Endothelial cell of umbilical vein (primary cell): ENCODE data around the gene STK39. TPM values are rescaled to one million over a fixed set of nuclear protein-coding genes. Genes with fewer than 3 reads are reported as not detected.

Experiments
- BruUV-seq: library from RNA; stranded (reverse); fragments of 400-500 nt; replicated peaks from 2 replicates; lab custom pipeline; 2021; lab: Mats Ljungman, UMichigan
- CTCF ChIA-PET: fragments of 300-600, 350-600 bp; sonication (Branson Sonifier 250); formaldehyde crosslinking; loops from one replicate; lab custom pipeline; 2021; ENCODE audit warnings: antibody characterized with exemption, inconsistent platforms; lab: Charles Lee
- POLR2A ChIA-PET: fragments of 300-600, 350-600 bp; sonication (Branson Sonifier 250); formaldehyde crosslinking; loops from one replicate; lab custom pipeline; 2021; ENCODE audit warnings: antibody characterized with exemption, inconsistent platforms; lab: Charles Lee
- DNase-seq: peaks from one replicate; pipeline ENCODE4 v3.0.0-alpha.2; 2011; ENCODE audit warnings: low read depth, low spot score
- FAIRE-seq: peaks from 2 replicates; lab custom pipeline; 2011; peaks lifted over from hg19 to GRCh38; lab: Jason Lieb, UNC
- H2AFZ ChIP-seq: 2 replicates; pipeline ENCODE4 v1.6.0; 2012; ENCODE audit warnings: low read depth, low read length, control low read depth, inconsistent platforms
- H3K27ac ChIP-seq: 2 replicates; pipeline ENCODE4 v1.5.1; 2011; ENCODE audit warnings: low read depth, mild to moderate bottlenecking, control low read depth, low read length, moderate library complexity; ENCODE audit not compliant: insufficient read depth
- H3K27me3 ChIP-seq, 2 experiments: 2 replicates each; pipeline versions ENCODE4 v1.6.0 to v1.6.1; 2011; ENCODE audit warnings: low read length in 2 of 2, mixed read lengths in 1 of 2; ENCODE audit not compliant: control insufficient read depth in 2 of 2, insufficient read depth in 2 of 2
- H3K36me3 ChIP-seq, 2 experiments: 2 replicates in 1 of 2; 3 replicates in 1 of 2; pipeline ENCODE4 v1.5.1; 2011; ENCODE audit warnings: low read length in 2 of 2, mild to moderate bottlenecking in 1 of 2, moderate library complexity in 1 of 2; ENCODE audit not compliant: control insufficient read depth in 2 of 2, insufficient read depth in 2 of 2; ENCODE audit errors: extremely low read depth in 1 of 2
- H3K4me1 ChIP-seq: 3 replicates; pipeline ENCODE4 v1.5.1; 2011; ENCODE audit warnings: mild to moderate bottlenecking, low read length; ENCODE audit not compliant: control insufficient read depth, insufficient read depth; ENCODE audit errors: extremely low read depth
- H3K4me2 ChIP-seq: 2 replicates; pipeline ENCODE4 v1.6.1; 2011; ENCODE audit warnings: low read length, control low read depth, mixed read lengths; ENCODE audit not compliant: insufficient read depth
- H3K4me3 ChIP-seq, 3 experiments: fragments of 200-600 bp in 1 of 3; sonication (generic), shearing (Covaris generic) in 1 of 3; replicated peaks in 1 of 3; 2 replicates each; pipeline ENCODE4 v1.5.1; 2011 to 2016; ENCODE audit warnings: control low read depth in 3 of 3, low read length in 3 of 3, mild to moderate bottlenecking in 2 of 3, inconsistent platforms in 1 of 3, low read depth in 1 of 3, moderate library complexity in 1 of 3; ENCODE audit not compliant: insufficient read depth in 1 of 3
- H3K79me2 ChIP-seq: 2 replicates; pipeline ENCODE4 v1.6.0; 2012; ENCODE audit warnings: low read length, inconsistent platforms; ENCODE audit not compliant: control insufficient read depth, insufficient read depth
- H3K9ac ChIP-seq: replicated peaks from 2 replicates; pipeline ENCODE3; 2011; ENCODE audit warnings: low read length, control low read depth; ENCODE audit not compliant: insufficient read depth; ENCODE audit errors: extremely low read depth
- H3K9me1 ChIP-seq: replicated peaks from 3 replicates; pipeline ENCODE4 v1.6.0; 2011; ENCODE audit warnings: mild to moderate bottlenecking, low read length; ENCODE audit not compliant: control insufficient read depth, insufficient read depth; ENCODE audit errors: extremely low read depth
- H3K9me3 ChIP-seq: replicated peaks from 2 replicates; pipeline ENCODE4 v1.5.1; 2012; ENCODE audit warnings: low read length, inconsistent platforms; ENCODE audit not compliant: control insufficient read depth, insufficient read depth
- H4K20me1 ChIP-seq: replicated peaks from 2 replicates; pipeline ENCODE3; 2011; ENCODE audit warnings: mild to moderate bottlenecking, low read length; ENCODE audit not compliant: control insufficient read depth, insufficient read depth; ENCODE audit errors: extremely low read depth
- EZH2 ChIP-seq: IDR thresholded peaks from 2 replicates; pipeline ENCODE4 v1.6.1; 2012; ENCODE audit warnings: borderline replicate concordance, low read depth, mild to moderate bottlenecking, moderate library complexity, low read length, inconsistent platforms; ENCODE audit not compliant: severe bottlenecking
- FOS ChIP-seq: IDR thresholded peaks from 2 replicates; pipeline ENCODE4 v1.6.1; 2011; ENCODE audit warnings: mild to moderate bottlenecking, low read length, moderate library complexity, borderline replicate concordance; ENCODE audit not compliant: insufficient read depth
- GATA2 ChIP-seq: IDR thresholded peaks from 2 replicates; pipeline ENCODE4 v1.7.0; 2011; ENCODE audit warnings: low read depth, mild to moderate bottlenecking, moderate library complexity, mixed read lengths, low read length; ENCODE audit not compliant: insufficient read length, insufficient read depth
- POLR2A ChIP-seq: IDR thresholded peaks from 2 replicates; pipeline ENCODE4 v1.6.1; 2012; ENCODE audit warnings: low read depth, mild to moderate bottlenecking, control low read depth, low read length
- POLR2AphosphoS5 ChIP-seq: IDR thresholded peaks from 2 replicates; pipeline ENCODE4 v1.6.1; 2012; ENCODE audit warnings: low read depth, mild to moderate bottlenecking, control low read depth, low read length, moderate library complexity; ENCODE audit not compliant: insufficient read depth
- dilution Hi-C: fragments of 300-500 bp; cut with MboI; formaldehyde crosslinking; loops from one replicate; pipeline ENCODE4 v1.15.0; 2019; ENCODE audit warnings: low sequenced_read_pairs; ENCODE audit not compliant: extremely low pct_ligation_motif_present
- intact Hi-C: fragments of 100-400 bp; cut with micrococcal nuclease; formaldehyde crosslinking; loops from one replicate; pipeline ENCODE4 v1.10.0; 2022
- polyA plus RNA-seq, 4 experiments: library from polyadenylated mRNA; depleted of rRNA in 3 of 4; stranded (reverse) in 3 of 4; unstranded in 1 of 4; fragments of >200 nt; gene quantifications; 2 replicates each; pipeline versions ENCODE4 v1.2.1 to v1.2.3, GENCODE V29; 2011 to 2012; ENCODE audit warnings: missing spikeins in 1 of 4
- total RNA-seq: library from RNA; stranded (reverse); gene quantifications from 2 replicates; pipeline ENCODE4 v1.2.3, GENCODE V29; 2021
- TF ChIP-seq, protein P1 (sequence below), 2 donors: IDR thresholded peaks; 1 replicate in 1 of 2; 2 replicates in 1 of 2; pipeline ENCODE4 v1.5.1; 2011; ENCODE audit warnings: low read length in 2 of 2, mild to moderate bottlenecking in 2 of 2, moderate library complexity in 2 of 2, control low read depth in 1 of 2, inconsistent platforms in 1 of 2, low read depth in 1 of 2; ENCODE audit not compliant: insufficient read depth in 1 of 2; ENCODE audit errors: extremely low read depth in 1 of 2
- TF ChIP-seq, protein P2 (sequence below): IDR thresholded peaks from 2 replicates; pipeline ENCODE4 v1.6.1; 2011; ENCODE audit not compliant: insufficient read depth, insufficient read length

The STK39 gene
- total and polyA plus RNA-seq, 2 donors (not counting 3 experiments of a cell fraction or from before 2014, with no cell fraction given) = 4.6 to 13.1 TPM

DNA sequence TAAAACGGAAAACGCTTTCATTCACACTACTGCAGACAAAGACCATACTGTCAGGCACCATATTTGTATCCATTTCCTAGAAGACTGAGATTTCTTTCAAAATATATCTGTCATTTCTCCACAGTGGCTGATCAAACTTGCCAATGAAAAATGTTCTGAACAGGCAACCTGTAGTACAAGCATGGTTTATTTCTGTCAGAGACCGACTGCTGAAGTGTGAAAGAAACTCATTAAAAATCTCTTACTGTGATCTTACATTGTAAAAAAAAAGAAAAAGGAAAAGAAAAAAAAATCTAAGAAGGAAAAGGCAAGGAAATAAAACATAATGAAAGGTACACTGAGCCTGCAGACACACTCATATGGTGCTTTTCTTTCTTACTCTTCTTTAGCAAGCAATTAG is 184.5 kb downstream of the STK39 start:
- Histone ChIP-seq H3K4me1 (no peaks in the 10 kb centered on the region), H3K4me3 (no peak overlapping the region), H3K4me2 (no peak overlapping the region), H4K20me1 (no peaks in the 10 kb centered on the region), H3K27me3 (no peaks in the 10 kb centered on the region), H3K79me2 (no peaks in the 10 kb centered on the region), H2AFZ (no peak overlapping the region), H3K9ac (no peak overlapping the region), H3K27ac (no peak overlapping the region), H3K36me3 (no peaks in the 10 kb centered on the region), H3K9me3 (no peaks in the 10 kb centered on the region), H3K9me1 (no peaks in the 10 kb centered on the region)
- CTCF ChIA-PET = interaction anchor here (1.1 to 1.4 kb wide), 2 partner anchors 11 to 55 kb away, joined by 3 to 5 read pairs; no protein-coding TSS in a partner anchor
- intact Hi-C loops (no loop called here), dilution Hi-C loops (no loop called here)
- BruUV-seq = no TSS peak
- POLR2A ChIA-PET = no interaction called here
- FAIRE-seq (no peak), DNase-seq (no peak)
- TF ChIP-seq POLR2AphosphoS5 (no peak), EZH2 (no peak), POLR2A (no peak), GATA2 (no peak), FOS (no peak)
- TF ChIP-seq, protein P1, sequence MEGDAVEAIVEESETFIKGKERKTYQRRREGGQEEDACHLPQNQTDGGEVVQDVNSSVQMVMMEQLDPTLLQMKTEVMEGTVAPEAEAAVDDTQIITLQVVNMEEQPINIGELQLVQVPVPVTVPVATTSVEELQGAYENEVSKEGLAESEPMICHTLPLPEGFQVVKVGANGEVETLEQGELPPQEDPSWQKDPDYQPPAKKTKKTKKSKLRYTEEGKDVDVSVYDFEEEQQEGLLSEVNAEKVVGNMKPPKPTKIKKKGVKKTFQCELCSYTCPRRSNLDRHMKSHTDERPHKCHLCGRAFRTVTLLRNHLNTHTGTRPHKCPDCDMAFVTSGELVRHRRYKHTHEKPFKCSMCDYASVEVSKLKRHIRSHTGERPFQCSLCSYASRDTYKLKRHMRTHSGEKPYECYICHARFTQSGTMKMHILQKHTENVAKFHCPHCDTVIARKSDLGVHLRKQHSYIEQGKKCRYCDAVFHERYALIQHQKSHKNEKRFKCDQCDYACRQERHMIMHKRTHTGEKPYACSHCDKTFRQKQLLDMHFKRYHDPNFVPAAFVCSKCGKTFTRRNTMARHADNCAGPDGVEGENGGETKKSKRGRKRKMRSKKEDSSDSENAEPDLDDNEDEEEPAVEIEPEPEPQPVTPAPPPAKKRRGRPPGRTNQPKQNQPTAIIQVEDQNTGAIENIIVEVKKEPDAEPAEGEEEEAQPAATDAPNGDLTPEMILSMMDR (IDR thresholded peaks at IDR 0.05; ENCODE audit: extremely low read depth in 1 of 2, insufficient read depth in 1 of 2, low read depth in 1 of 2, low read length in 2 of 2) = no peak
- TF ChIP-seq, protein P2, sequence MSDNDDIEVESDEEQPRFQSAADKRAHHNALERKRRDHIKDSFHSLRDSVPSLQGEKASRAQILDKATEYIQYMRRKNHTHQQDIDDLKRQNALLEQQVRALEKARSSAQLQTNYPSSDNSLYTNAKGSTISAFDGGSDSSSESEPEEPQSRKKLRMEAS = no peak
